Kidney (tissue), 14 donors: ENCODE measurements around the gene KIF17. TPM values are rescaled to one million over a fixed set of nuclear protein-coding genes. Genes with fewer than 3 reads are reported as not detected.

Source experiments
- DNase-seq, 5 donors: peaks; one replicate each; pipeline ENCODE4 v3.0.0-alpha.2; 2013 to 2020
- FAIRE-seq: peaks from 2 replicates; lab custom pipeline; 2012; peaks lifted over from hg19 to GRCh38; lab: Jason Lieb, UNC
- H3K27ac ChIP-seq, 2 donors: one replicate each; pipeline ENCODE4 v1.7.0; 2013; ENCODE audit warnings: low read depth in 2 of 2, low read length in 2 of 2, inconsistent platforms in 1 of 2
- H3K27me3 ChIP-seq: one replicate; pipeline ENCODE4 v1.7.1; 2013; ENCODE audit warnings: low read length, inconsistent platforms; ENCODE audit not compliant: control insufficient read depth, insufficient read depth
- H3K36me3 ChIP-seq, 3 donors: one replicate each; pipeline versions ENCODE4 v1.7.0 to v1.7.1; 2013; ENCODE audit warnings: low read length in 3 of 3, control low read depth in 1 of 3, inconsistent platforms in 1 of 3; ENCODE audit not compliant: insufficient read depth in 3 of 3, control insufficient read depth in 2 of 3
- H3K4me1 ChIP-seq, 3 donors: one replicate each; pipeline versions ENCODE4 v1.7.0 to v1.7.1; 2013; ENCODE audit warnings: low read length in 3 of 3, inconsistent platforms in 1 of 3, low read depth in 1 of 3; ENCODE audit not compliant: control insufficient read depth in 2 of 3, insufficient read depth in 2 of 3
- H3K4me3 ChIP-seq, 3 donors: one replicate each; pipeline versions ENCODE4 v1.7.0 to v1.8.1; 2013; ENCODE audit warnings: low read length in 3 of 3, control low read depth in 1 of 3, inconsistent platforms in 1 of 3
- H3K9ac ChIP-seq, 3 donors: one replicate each; pipeline versions ENCODE4 v1.7.0 to v1.7.1; 2013; ENCODE audit warnings: low read length in 3 of 3, control low read depth in 1 of 3, inconsistent platforms in 1 of 3
- H3K9me3 ChIP-seq, 3 donors: one replicate each; pipeline versions ENCODE4 v1.7.0 to v1.7.1; 2013; ENCODE audit warnings: low read length in 3 of 3, control low read depth in 1 of 3, inconsistent platforms in 1 of 3; ENCODE audit not compliant: control insufficient read depth in 2 of 3, insufficient read depth in 1 of 3
- intact Hi-C: fragments of 100-400 bp; cut with DNase I; formaldehyde crosslinking; loops from one replicate; pipeline ENCODE4 v1.11.1; 2022
- polyA plus RNA-seq: library from polyadenylated mRNA; stranded (reverse); fragments of 350-450 nt; fragmentation: Illumina TruSeq; extraction: RNeasy Lipid Tissue Mini Kit (QIAGEN cat#74804); gene quantifications from one replicate; pipeline ENCODE4 v1.2.3, GENCODE V29; 2014; ENCODE audit warnings: low read depth, low replicate concordance; ENCODE audit not compliant: insufficient read depth
- total RNA-seq: library from RNA; stranded (reverse); fragmentation: NEBNext Ultra II Directional; extraction: Animal tissue kit (Norgen Biotek cat#: 25700); gene quantifications from one replicate; pipeline ENCODE4 v1.2.1, GENCODE V29; 2021
- TF ChIP-seq, protein P1 (sequence below): IDR thresholded peaks from 3 replicates; pipeline ENCODE4 v1.5.1; 2012; ENCODE audit warnings: mild to moderate bottlenecking, moderate library complexity, borderline replicate concordance; ENCODE audit not compliant: insufficient read depth; ENCODE audit errors: extremely low read depth
- donor health status: control.
- donor health status: control.
- donor health status: control.
- donor health status: control.
- donor health status: control.
- donor health status: DM: yes; HTN: yes; CAD: no.
- donor health status: Normal renal cell carcinoma (clear cell type).

The KIF17 gene
- total and polyA plus RNA-seq, 2 donors from 2014 or later = 3.7 to 4.9 TPM

GRCh38 chr1:20632386-20632785 is 85.4 kb downstream of the KIF17 start:
- Histone ChIP-seq H3K9ac (no peak overlapping the region), H3K36me3 (peaks cover 0 to 7% (median 3%) of the 10 kb centered on the region in 3 donors), H3K27ac (no peak overlapping the region), H3K27me3 (no peaks in the 10 kb centered on the region), H3K9me3 (no peaks in the 10 kb centered on the region), H3K4me3 (peak overlapping the region in 1 of 3 donors; percentile 85), H3K4me1 (peaks cover 0 to 9% (median 6%) of the 10 kb centered on the region in 3 donors)
- DNase-seq (no peak), FAIRE-seq (no peak)
- TF ChIP-seq, protein P1, sequence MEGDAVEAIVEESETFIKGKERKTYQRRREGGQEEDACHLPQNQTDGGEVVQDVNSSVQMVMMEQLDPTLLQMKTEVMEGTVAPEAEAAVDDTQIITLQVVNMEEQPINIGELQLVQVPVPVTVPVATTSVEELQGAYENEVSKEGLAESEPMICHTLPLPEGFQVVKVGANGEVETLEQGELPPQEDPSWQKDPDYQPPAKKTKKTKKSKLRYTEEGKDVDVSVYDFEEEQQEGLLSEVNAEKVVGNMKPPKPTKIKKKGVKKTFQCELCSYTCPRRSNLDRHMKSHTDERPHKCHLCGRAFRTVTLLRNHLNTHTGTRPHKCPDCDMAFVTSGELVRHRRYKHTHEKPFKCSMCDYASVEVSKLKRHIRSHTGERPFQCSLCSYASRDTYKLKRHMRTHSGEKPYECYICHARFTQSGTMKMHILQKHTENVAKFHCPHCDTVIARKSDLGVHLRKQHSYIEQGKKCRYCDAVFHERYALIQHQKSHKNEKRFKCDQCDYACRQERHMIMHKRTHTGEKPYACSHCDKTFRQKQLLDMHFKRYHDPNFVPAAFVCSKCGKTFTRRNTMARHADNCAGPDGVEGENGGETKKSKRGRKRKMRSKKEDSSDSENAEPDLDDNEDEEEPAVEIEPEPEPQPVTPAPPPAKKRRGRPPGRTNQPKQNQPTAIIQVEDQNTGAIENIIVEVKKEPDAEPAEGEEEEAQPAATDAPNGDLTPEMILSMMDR = no peak
- intact Hi-C loops = no loop called here

DNA sequence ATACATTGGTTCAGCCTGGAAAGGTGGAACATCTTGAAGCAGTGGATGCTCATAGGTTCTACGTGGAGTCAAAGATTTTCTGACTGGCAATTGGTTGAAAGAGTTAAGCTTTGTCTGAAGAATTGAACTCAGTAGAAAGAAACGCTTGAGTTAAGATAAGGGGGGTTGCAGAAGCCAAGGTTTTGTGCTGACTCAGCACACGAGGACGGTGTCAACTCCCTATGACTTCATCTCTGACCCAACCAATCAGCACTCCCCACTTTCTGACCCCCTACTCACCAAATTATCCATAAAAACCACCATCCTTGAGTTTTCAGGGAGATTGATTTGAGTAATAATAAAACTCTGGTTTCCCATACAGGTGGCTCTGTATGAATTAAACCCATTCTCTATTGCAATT is 87.1 kb downstream of the KIF17 start:
- no peak for FAIRE-seq
- intact Hi-C loops = no loop called here

GRCh38 chr1:20626524-20626923 is 91.3 kb downstream of the KIF17 start:
- intact Hi-C loops = no loop called here
- Histone ChIP-seq H3K9ac (no peak overlapping the region), H3K4me1 (no peaks in the 10 kb centered on the region), H3K27ac (no peak overlapping the region), H3K9me3 (no peaks in the 10 kb centered on the region), H3K36me3 (no peaks in the 10 kb centered on the region), H3K4me3 (no peak overlapping the region), H3K27me3 (no peaks in the 10 kb centered on the region)
- FAIRE-seq = no peak
- TF ChIP-seq, protein P1 = no peak
- DNase-seq = no peak

More for the DNA sequence above, 87.1 kb downstream of the KIF17 start:
- DNase-seq = no peak
- Histone ChIP-seq H3K27ac (no peak overlapping the region), H3K4me1 (peaks cover 0 to 9% (median 6%) of the 10 kb centered on the region in 3 donors), H3K4me3 (no peak overlapping the region), H3K36me3 (no peaks in the 10 kb centered on the region), H3K27me3 (no peaks in the 10 kb centered on the region), H3K9me3 (no peaks in the 10 kb centered on the region), H3K9ac (no peak overlapping the region)
- TF ChIP-seq, protein P1 = no peak

- no peaks in the 10 kb centered on the region for H3K27me3 ChIP-seq
- H3K9me3 ChIP-seq = no peaks in the 10 kb centered on the region
- H3K4me1 ChIP-seq = no peaks in the 10 kb centered on the region
- TF ChIP-seq, protein P1 = no peak
- H3K4me3 ChIP-seq = no peak overlapping the region
- no peaks in the 10 kb centered on the region for H3K36me3 ChIP-seq
- H3K9ac ChIP-seq = no peak overlapping the region
- intact Hi-C loops = no loop called here
- no peak overlapping the region for H3K27ac ChIP-seq
- no peak for DNase-seq
- FAIRE-seq = no peak
Observed at GRCh38 chr1:20626098-20626427, 91.7 kb downstream of the KIF17 start.
